Posterior vena cava (tissue), 2 donors: ENCODE measurements around the gene SHISA6. TPM values are rescaled to one million over a fixed set of nuclear protein-coding genes. Genes with fewer than 3 reads are reported as not detected.

Source experiments
- DNase-seq: peaks from one replicate; pipeline ENCODE4 v3.0.0-alpha.2; 2020; ENCODE audit warnings: low spot score
- intact Hi-C, 2 donors: fragments of 100-400 bp; cut with DNase I; formaldehyde crosslinking; loops; one replicate each; pipeline versions ENCODE4 v1.14.1 to v1.14.2; 2022 to 2023
- long read RNA-seq, 2 donors: library from polyadenylated mRNA; unstranded; transcript quantifications; one replicate each; pipeline ENCODE4 v2.0.0, GENCODE V29; 2020 to 2021
- total RNA-seq, 2 donors: library from RNA; stranded (reverse); fragmentation: NEBNext Ultra II Directional; extraction: Animal tissue kit (Norgen Biotek cat#: 25700); gene quantifications; one replicate each; pipeline ENCODE4 v1.2.1, GENCODE V29; 2021
- donor health status: DM: yes; HTN: yes; CAD: no.
- donor health status: DM: yes; HTN: yes; CAD: no.

SHISA6 gene
- under 1 TPM; 0.24 to 0.88 TPM for total RNA-seq
- long read RNA-seq, donor 1, partial matches to known transcripts, result 0 of 3 reads
- long read RNA-seq, donor 1, other reads (novel, unspliced or antisense), result 2 of 3 reads
- long read RNA-seq, donor 2, result 0 reads

GRCh38 chr17:11240841-11241610 lies at the start of gene SHISA6:
Gene SHISA6 (plus strand): TSS chr17:11241213.
- no peak for DNase-seq
- intact Hi-C loops, result loop anchor here in 1 of 2 donors (2.0 kb wide), 1 partner anchor 70 kb away; no protein-coding TSS in a partner anchor

GRCh38 chr17:11195801-11196200 lies 45.2 kb upstream of the SHISA6 start:
- intact Hi-C loops, result no loop called here
- DNase-seq, result no peak

GRCh38 chr17:11204991-11205390 lies 36.0 kb upstream of the SHISA6 start:
- intact Hi-C loops, result no loop called here
- DNase-seq, result no peak

- intact Hi-C loops, result no loop called here
- no peak for DNase-seq
Observed at GRCh38 chr17:11205659-11206058, 35.4 kb upstream of the SHISA6 start.

- no peak for DNase-seq
- intact Hi-C loops, result no loop called here
Observed at GRCh38 chr17:11209906-11210305, 31.1 kb upstream of the SHISA6 start.

GRCh38 chr17:11212792-11213191 lies 28.2 kb upstream of the SHISA6 start:
- intact Hi-C loops, result no loop called here
- no peak for DNase-seq

GRCh38 chr17:11216976-11217375 lies 24.0 kb upstream of the SHISA6 start:
- intact Hi-C loops, result no loop called here
- no peak for DNase-seq

- intact Hi-C loops, result no loop called here
- no peak for DNase-seq
Observed at GRCh38 chr17:11221196-11221595, 19.8 kb upstream of the SHISA6 start.

- intact Hi-C loops, result no loop called here
- no peak for DNase-seq
Observed at GRCh38 chr17:11221721-11222120, 19.3 kb upstream of the SHISA6 start.

GRCh38 chr17:11238705-11239104 lies 2.3 kb upstream of the SHISA6 start:
- DNase-seq, result no peak
- intact Hi-C loops, result no loop called here

GRCh38 chr17:11239379-11239970 lies 1.5 kb upstream of the SHISA6 start:
- DNase-seq, result no peak
- intact Hi-C loops, result no loop called here

GRCh38 chr17:11240041-11240840 lies 772 bp upstream of the SHISA6 start:
- DNase-seq, result no peak
- intact Hi-C loops, result loop anchor here in 1 of 2 donors (2.0 kb wide), 1 partner anchor 71 kb away; no protein-coding TSS in a partner anchor

GRCh38 chr17:11241611-11242226 lies 706 bp downstream of the SHISA6 start:
- DNase-seq, result no peak
- intact Hi-C loops, result loop anchor here in 1 of 2 donors (2.0 kb wide), 1 partner anchor 69 kb away; no protein-coding TSS in a partner anchor

- no peak for DNase-seq
- intact Hi-C loops, result no loop called here
Observed at GRCh38 chr17:11242411-11242810, 1.4 kb downstream of the SHISA6 start.

GRCh38 chr17:11244776-11245175 lies 3.8 kb downstream of the SHISA6 start:
- intact Hi-C loops, result no loop called here

GRCh38 chr17:11245187-11245586 lies 4.2 kb downstream of the SHISA6 start:
- DNase-seq, result no peak
- intact Hi-C loops, result no loop called here

More at GRCh38 chr17:11244776-11245175, 3.8 kb downstream of the SHISA6 start:
- DNase-seq, result no peak

GRCh38 chr17:11245791-11246190 lies 4.8 kb downstream of the SHISA6 start:
- intact Hi-C loops, result no loop called here
- DNase-seq, result no peak

- intact Hi-C loops, result loop anchor here in 1 of 2 donors (5.0 kb wide), 1 partner anchor 448 kb away; the partner anchor contains the start of gene TMEM238L
- DNase-seq, result no peak
Observed at GRCh38 chr17:11250161-11250560, 9.1 kb downstream of the SHISA6 start.

GRCh38 chr17:11251561-11252107 lies 10.6 kb downstream of the SHISA6 start:
- intact Hi-C loops, result loop anchor here in 1 of 2 donors (5.0 kb wide), 1 partner anchor 449 kb away; the partner anchor contains the start of gene TMEM238L
- DNase-seq, result no peak
